Activated T-cell treated with anti-CD3 and anti-CD28 coated beads for 4 hours (primary cell): ENCODE measurements around the gene STT3A.

ENCODE experiments used
- DNase-seq: peaks from one replicate; pipeline ENCODE4 v3.0.0-alpha.2; 2020

Gene STT3A

GRCh38 chr11:125591649-125592304 lies 875 bp upstream of the STT3A start:
- DNase-seq = no peak

GRCh38 chr11:125593114-125593820 lies 615 bp downstream of the STT3A start:
- DNase-seq = no peak

- DNase-seq = no peak
Observed at GRCh38 chr11:125594958-125595357, 2.3 kb downstream of the STT3A start.

GRCh38 chr11:125600663-125601062 lies 8.0 kb downstream of the STT3A start:
- no peak for DNase-seq

GRCh38 chr11:125603207-125603606 lies 10.6 kb downstream of the STT3A start:
- DNase-seq = no peak

GRCh38 chr11:125605417-125605816 lies 12.8 kb downstream of the STT3A start:
- no peak for DNase-seq

- no peak for DNase-seq
Observed at GRCh38 chr11:125609545-125609944, 16.9 kb downstream of the STT3A start.

GRCh38 chr11:125618383-125618782 lies 25.7 kb downstream of the STT3A start:
- DNase-seq = no peak

GRCh38 chr11:125621995-125622394 lies 29.3 kb downstream of the STT3A start:
- no peak for DNase-seq

GRCh38 chr11:125623064-125623463 lies 30.4 kb downstream of the STT3A start:
- no peak for DNase-seq

- no peak for DNase-seq
Observed at GRCh38 chr11:125624756-125625213, 32.1 kb downstream of the STT3A start, which contains the start of gene CHEK1. TSS of gene CHEK1 (plus strand) at chr11:125625163. CDS start at chr11:125626769, 1,606 bp downstream.

- no peak for DNase-seq
Observed at GRCh38 chr11:125625225-125625629, 32.6 kb downstream of the STT3A start.

- DNase-seq = peak; percentile 82
Observed at GRCh38 chr11:125625630-125626287, 33.1 kb downstream of the STT3A start.

- peak; percentile 1 for DNase-seq
Observed at GRCh38 chr11:125626288-125626950, 33.8 kb downstream of the STT3A start.

- no peak for DNase-seq
Observed at GRCh38 chr11:125627236-125627910, 34.7 kb downstream of the STT3A start.

GRCh38 chr11:125637840-125638239 lies 45.2 kb downstream of the STT3A start:
- DNase-seq = no peak

GRCh38 chr11:125638315-125638714 lies 45.7 kb downstream of the STT3A start:
- DNase-seq = no peak

- DNase-seq = no peak
Observed at GRCh38 chr11:125645871-125646270, 53.2 kb downstream of the STT3A start.

GRCh38 chr11:125649465-125650166 lies 57.0 kb downstream of the STT3A start:
- DNase-seq = no peak

GRCh38 chr11:125662689-125663088 lies 70.0 kb downstream of the STT3A start:
- no peak for DNase-seq

- DNase-seq = no peak
Observed at GRCh38 chr11:125663910-125664309, 71.3 kb downstream of the STT3A start.

- no peak for DNase-seq
Observed at GRCh38 chr11:125667151-125667550, 74.5 kb downstream of the STT3A start.
